Nephron (organoid): Measurements from ENCODE around the gene JAM2.
A peak's percentile ranks its signal among the peaks of the same experiment; 100 is the strongest.

ENCODE experiments used
- H3K27ac Mint-ChIP-seq, 3 experiments: 2 replicates each; pipeline ENCODE4 v1.8.0; 2020; ENCODE audit warnings: mixed read lengths in 3 of 3, mild to moderate bottlenecking in 2 of 3, moderate library complexity in 1 of 3
- H3K27me3 Mint-ChIP-seq: 2 replicates; pipeline ENCODE4 v1.8.0; 2021; ENCODE audit warnings: low read depth, mild to moderate bottlenecking, moderate library complexity, mixed read lengths
- H3K36me3 Mint-ChIP-seq: 2 replicates; pipeline ENCODE4 v1.8.0; 2020; ENCODE audit warnings: low read depth, mixed read lengths
- H3K4me1 Mint-ChIP-seq: 2 replicates; pipeline ENCODE4 v1.8.0; 2020; ENCODE audit warnings: mixed read lengths
- H3K4me3 Mint-ChIP-seq, 3 experiments: 2 replicates each; pipeline ENCODE4 v1.8.0; 2020; ENCODE audit warnings: mild to moderate bottlenecking in 3 of 3, mixed read lengths in 3 of 3, moderate library complexity in 2 of 3
- H3K9me3 Mint-ChIP-seq: 2 replicates; pipeline ENCODE4 v1.8.0; 2020; ENCODE audit warnings: mixed read lengths
- CTCF ChIP-seq, 3 experiments: fragments of 200-600 bp; sonication (generic); IDR thresholded peaks; one replicate each; pipeline ENCODE4 v1.5.0; 2021; ENCODE audit warnings: antibody characterized with exemption in 3 of 3; ENCODE audit not compliant: unreplicated experiment in 3 of 3

Gene JAM2

GRCh38 chr21:25734654-25734903 is 95.5 kb downstream of the JAM2 start:
- peak overlapping the region; percentile 96 to 99 (median 97) for H3K4me3 Mint-ChIP-seq
- H3K9me3 Mint-ChIP-seq: no peaks in the 10 kb centered on the region
- H3K27me3 Mint-ChIP-seq: no peaks in the 10 kb centered on the region
- TF ChIP-seq CTCF (IDR thresholded peaks at IDR 0.05; ENCODE audit: unreplicated experiment in 3 of 3): no peak
- H3K36me3 Mint-ChIP-seq: peaks cover 6% of the 10 kb centered on the region
- H3K27ac Mint-ChIP-seq: peak overlapping the region; percentile 100
- H3K4me1 Mint-ChIP-seq: peaks cover 38% of the 10 kb centered on the region

GRCh38 chr21:25734904-25735645 is 96.0 kb downstream of the JAM2 start, which contains the start of the genes ATP5PF and GABPA:
Gene ATP5PF (minus strand): TSS chr21:25734904. CDS start chr21:25729794, 5,110 bp downstream.
Gene GABPA (plus strand): TSS chr21:25734972. CDS start chr21:25741599, 6,627 bp downstream.
- peaks cover 38% of the 10 kb centered on the region for H3K4me1 Mint-ChIP-seq
- H3K36me3 Mint-ChIP-seq: peaks cover 1% of the 10 kb centered on the region
- H3K27me3 Mint-ChIP-seq: no peaks in the 10 kb centered on the region
- H3K9me3 Mint-ChIP-seq: no peaks in the 10 kb centered on the region
- TF ChIP-seq CTCF (IDR thresholded peaks at IDR 0.05; ENCODE audit: unreplicated experiment in 3 of 3): peak in 2 of 3 experiments; percentile 6 to 18
- peak within 1 kb of the TSS; percentile 100 for H3K27ac Mint-ChIP-seq
- H3K4me3 Mint-ChIP-seq: peak within 1 kb of the TSS; percentile 96 to 99 (median 97)

- Mint-ChIP-seq H3K27ac (peak overlapping the region; percentile 100), H3K4me1 (peaks cover 38% of the 10 kb centered on the region), H3K36me3 (no peaks in the 10 kb centered on the region), H3K4me3 (peak overlapping the region; percentile 96 to 99 (median 97)), H3K27me3 (no peaks in the 10 kb centered on the region), H3K9me3 (no peaks in the 10 kb centered on the region)
- no peak for TF ChIP-seq CTCF (IDR thresholded peaks at IDR 0.05; ENCODE audit: unreplicated experiment in 3 of 3)
Measured at GRCh38 chr21:25735646-25736597, 96.9 kb downstream of the JAM2 start.

GRCh38 chr21:25737421-25737820 is 98.4 kb downstream of the JAM2 start:
- Mint-ChIP-seq H3K4me3 (peak overlapping the region; percentile 96 to 99 (median 97)), H3K4me1 (peaks cover 38% of the 10 kb centered on the region), H3K36me3 (peaks cover 6% of the 10 kb centered on the region), H3K9me3 (no peaks in the 10 kb centered on the region), H3K27ac (peak overlapping the region; percentile 100), H3K27me3 (no peaks in the 10 kb centered on the region)
- TF ChIP-seq CTCF (IDR thresholded peaks at IDR 0.05; ENCODE audit: unreplicated experiment in 3 of 3): no peak

GRCh38 chr21:25742900-25743299 is 103.8 kb downstream of the JAM2 start:
- no peak for TF ChIP-seq CTCF (IDR thresholded peaks at IDR 0.05; ENCODE audit: unreplicated experiment in 3 of 3)
- H3K36me3 Mint-ChIP-seq: peaks cover 24% of the 10 kb centered on the region
- peaks cover 8% of the 10 kb centered on the region for H3K4me1 Mint-ChIP-seq
- no peaks in the 10 kb centered on the region for H3K9me3 Mint-ChIP-seq
- no peak overlapping the region for H3K4me3 Mint-ChIP-seq
- no peak overlapping the region for H3K27ac Mint-ChIP-seq
- no peaks in the 10 kb centered on the region for H3K27me3 Mint-ChIP-seq
